PFSK-1 (cell line): ENCODE results near the gene NPAT.

Source experiments
- FOXP2 ChIP-seq: optimal IDR thresholded peaks from 2 replicates; pipeline ENCODE3; 2011; ENCODE audit warnings: borderline replicate concordance, control low read depth, inconsistent platforms; ENCODE audit not compliant: insufficient read depth; ENCODE audit errors: extremely low read length, extremely low read depth
- POLR2AphosphoS5 ChIP-seq: IDR thresholded peaks from 2 replicates; pipeline ENCODE4 v1.6.1; 2012; ENCODE audit warnings: low read depth, mild to moderate bottlenecking, control low read depth, low read length, moderate library complexity
- SIN3A ChIP-seq: IDR thresholded peaks from 2 replicates; pipeline ENCODE4 v1.6.1; 2012; ENCODE audit warnings: mild to moderate bottlenecking, low read length, moderate library complexity, borderline replicate concordance; ENCODE audit not compliant: insufficient read depth
- TAF1 ChIP-seq: IDR thresholded peaks from 2 replicates; pipeline ENCODE4 v1.6.1; 2012; ENCODE audit warnings: low read length, control low read depth, borderline replicate concordance; ENCODE audit not compliant: insufficient read depth
- TF ChIP-seq, protein P1 (sequence below), 2 experiments: IDR thresholded peaks; 2 replicates each; pipeline versions ENCODE4 v1.6.1 to v1.8.0; 2011 to 2012; ENCODE audit warnings: low read depth in 2 of 2, low read length in 2 of 2, control low read depth in 1 of 2, inconsistent platforms in 1 of 2, mild to moderate bottlenecking in 1 of 2, moderate library complexity in 1 of 2; ENCODE audit not compliant: insufficient read depth in 1 of 2

The NPAT gene

DNA sequence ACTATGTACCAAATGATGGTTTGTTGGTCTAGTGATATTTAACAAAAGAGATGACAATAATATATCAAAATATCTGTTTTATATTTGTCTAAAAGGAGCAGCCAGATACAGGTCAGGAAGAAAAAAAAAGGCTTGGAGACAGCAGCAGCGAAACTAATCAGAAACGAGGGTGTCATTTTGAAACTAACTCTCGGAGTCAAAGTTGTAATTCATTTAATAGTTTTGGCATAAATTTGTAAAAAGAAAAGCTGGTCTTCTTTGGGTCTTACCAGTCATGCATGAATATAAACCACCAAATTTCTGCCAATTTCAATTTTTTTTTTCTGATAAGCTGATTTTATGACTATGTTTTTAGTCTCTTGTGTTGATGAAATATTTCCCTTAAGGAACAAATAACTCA, 25.5 kb downstream of the NPAT start:
- no peak for TF ChIP-seq POLR2AphosphoS5

DNA sequence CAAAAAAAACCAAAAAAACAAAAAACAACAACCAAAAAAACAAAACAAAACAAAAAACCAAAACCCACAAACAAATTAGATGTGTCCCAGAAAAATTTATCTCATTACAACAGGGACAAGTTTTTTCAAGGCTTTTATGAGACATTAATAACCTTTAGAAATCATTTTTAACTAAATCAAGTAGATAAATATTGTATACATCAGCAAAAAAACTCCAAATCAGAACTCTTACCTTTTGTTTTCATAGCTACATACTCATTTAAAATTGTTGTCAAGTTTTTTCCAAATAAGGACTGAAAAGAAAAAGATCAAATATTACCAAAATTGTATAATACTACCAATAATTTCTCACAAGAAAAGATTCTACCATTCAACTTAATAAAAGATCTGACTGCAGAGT, 28.7 kb downstream of the NPAT start:
- TF ChIP-seq TAF1, result no peak
- no peak for TF ChIP-seq FOXP2
- TF ChIP-seq SIN3A, result no peak
- TF ChIP-seq POLR2AphosphoS5, result no peak

DNA sequence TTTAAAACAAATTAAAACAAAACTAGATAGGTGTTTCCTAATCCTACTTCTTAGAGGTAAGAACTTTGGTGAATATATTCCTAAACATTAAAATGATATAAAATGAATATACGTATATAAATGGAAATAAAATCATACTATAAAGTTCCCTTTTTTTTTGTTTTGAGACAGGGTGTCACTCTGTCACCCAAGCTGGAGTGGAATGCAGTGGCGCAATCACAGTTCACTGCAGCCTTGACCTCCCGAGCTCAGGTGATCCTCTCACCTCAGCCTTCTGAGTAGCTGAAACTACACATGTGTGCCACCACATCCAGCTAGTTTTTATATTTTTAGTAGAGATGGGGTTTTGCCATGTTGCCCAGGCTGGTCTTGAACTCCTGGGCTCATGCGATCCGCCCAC, 44.9 kb downstream of the NPAT start:
- no peak for TF ChIP-seq POLR2AphosphoS5
- no peak for TF ChIP-seq TAF1

DNA sequence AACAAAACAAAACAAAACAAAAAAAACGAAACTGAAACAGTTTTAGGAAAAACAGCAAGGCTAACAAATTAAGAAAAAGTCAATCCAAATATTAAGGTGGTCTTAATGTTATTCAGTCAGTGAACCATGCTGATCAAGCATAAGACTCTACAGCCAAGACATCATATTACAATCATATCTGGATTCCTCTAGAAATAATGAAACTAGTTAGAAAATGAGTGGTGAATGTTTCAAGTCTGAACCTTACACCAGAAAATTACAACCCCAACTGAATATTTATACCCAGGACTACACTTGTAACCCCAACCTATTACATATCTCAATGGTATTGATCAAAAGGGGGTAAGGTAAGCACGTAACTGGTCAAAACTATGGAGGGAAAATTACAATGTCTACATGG, 52.3 kb downstream of the NPAT start:
- TF ChIP-seq TAF1, result no peak

DNA sequence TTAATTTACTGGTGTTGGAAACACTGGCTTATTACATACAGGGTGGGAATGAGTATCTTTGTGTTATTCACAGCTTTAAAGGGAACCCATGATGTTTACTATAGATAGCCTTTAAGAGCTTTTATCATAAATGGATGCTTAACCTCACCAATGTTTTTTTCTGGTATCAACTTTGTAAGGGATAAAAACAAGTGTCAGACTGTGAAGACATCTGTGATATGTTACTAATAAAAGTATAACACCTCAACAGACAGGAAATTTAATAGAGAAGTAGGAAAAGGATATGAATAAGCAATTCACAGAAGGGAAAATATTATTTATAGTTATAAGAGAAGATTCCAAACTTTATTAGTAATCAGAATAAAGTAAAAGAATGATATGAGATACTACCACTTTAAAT, 54.8 kb downstream of the NPAT start:
- TF ChIP-seq, protein P1, sequence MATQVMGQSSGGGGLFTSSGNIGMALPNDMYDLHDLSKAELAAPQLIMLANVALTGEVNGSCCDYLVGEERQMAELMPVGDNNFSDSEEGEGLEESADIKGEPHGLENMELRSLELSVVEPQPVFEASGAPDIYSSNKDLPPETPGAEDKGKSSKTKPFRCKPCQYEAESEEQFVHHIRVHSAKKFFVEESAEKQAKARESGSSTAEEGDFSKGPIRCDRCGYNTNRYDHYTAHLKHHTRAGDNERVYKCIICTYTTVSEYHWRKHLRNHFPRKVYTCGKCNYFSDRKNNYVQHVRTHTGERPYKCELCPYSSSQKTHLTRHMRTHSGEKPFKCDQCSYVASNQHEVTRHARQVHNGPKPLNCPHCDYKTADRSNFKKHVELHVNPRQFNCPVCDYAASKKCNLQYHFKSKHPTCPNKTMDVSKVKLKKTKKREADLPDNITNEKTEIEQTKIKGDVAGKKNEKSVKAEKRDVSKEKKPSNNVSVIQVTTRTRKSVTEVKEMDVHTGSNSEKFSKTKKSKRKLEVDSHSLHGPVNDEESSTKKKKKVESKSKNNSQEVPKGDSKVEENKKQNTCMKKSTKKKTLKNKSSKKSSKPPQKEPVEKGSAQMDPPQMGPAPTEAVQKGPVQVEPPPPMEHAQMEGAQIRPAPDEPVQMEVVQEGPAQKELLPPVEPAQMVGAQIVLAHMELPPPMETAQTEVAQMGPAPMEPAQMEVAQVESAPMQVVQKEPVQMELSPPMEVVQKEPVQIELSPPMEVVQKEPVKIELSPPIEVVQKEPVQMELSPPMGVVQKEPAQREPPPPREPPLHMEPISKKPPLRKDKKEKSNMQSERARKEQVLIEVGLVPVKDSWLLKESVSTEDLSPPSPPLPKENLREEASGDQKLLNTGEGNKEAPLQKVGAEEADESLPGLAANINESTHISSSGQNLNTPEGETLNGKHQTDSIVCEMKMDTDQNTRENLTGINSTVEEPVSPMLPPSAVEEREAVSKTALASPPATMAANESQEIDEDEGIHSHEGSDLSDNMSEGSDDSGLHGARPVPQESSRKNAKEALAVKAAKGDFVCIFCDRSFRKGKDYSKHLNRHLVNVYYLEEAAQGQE (IDR thresholded peaks at IDR 0.05; ENCODE audit: insufficient read depth in 1 of 2, low read depth in 2 of 2, low read length in 2 of 2), result no peak
- TF ChIP-seq POLR2AphosphoS5, result no peak
- TF ChIP-seq FOXP2, result no peak
- TF ChIP-seq TAF1, result no peak
- no peak for TF ChIP-seq SIN3A

DNA sequence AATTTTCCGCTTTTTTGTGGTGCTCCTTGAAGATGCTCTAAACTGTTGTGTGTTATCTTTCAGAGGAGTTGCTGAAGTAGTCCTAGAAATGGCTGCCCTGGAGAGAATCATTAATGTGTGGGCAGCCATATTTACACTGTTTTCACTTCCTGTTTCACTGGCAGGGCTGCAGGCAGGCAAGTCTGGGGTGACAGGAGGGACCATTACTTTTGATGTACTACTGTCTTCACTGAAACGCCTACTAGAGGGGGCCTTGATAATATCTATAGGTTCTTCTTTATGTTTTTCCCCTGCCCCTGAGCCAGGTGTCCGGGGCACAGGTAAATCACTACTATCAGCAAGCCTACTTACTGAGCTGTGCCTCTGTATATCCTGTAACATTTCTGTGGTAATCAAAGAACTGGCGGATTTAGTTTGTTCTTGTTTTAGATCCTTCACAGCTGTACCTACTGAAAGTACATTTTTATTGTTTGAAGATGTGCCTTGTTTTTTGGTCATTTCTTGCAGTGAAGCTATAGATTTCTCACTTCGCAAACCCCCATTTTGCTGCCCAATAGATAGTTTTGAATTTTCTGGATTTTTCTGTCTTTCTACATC, 61.4 kb downstream of the NPAT start:
- TF ChIP-seq SIN3A, result no peak

DNA sequence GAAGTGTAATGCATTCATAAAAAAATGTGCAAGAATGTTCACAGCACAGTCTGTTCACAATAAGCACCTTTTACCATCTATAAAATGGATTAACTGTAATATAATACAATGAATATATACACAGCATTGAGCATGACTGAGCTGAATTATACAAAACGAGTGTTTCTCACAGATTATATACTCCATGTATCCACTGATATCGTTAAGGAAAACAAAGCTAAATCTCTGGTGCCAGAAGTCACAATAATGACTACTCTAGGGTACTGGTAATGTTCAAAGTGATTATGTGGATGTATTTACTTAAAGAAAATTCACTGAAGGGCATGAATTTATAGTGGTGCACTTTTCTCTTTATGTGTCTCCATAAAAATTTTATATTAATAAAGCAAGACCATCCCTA, 67.8 kb downstream of the NPAT start:
- TF ChIP-seq POLR2AphosphoS5 (no peak), TAF1 (no peak), FOXP2 (no peak), SIN3A (no peak)
- TF ChIP-seq, protein P1 (IDR thresholded peaks at IDR 0.05; ENCODE audit: insufficient read depth in 1 of 2, low read depth in 2 of 2, low read length in 2 of 2), result no peak

DNA sequence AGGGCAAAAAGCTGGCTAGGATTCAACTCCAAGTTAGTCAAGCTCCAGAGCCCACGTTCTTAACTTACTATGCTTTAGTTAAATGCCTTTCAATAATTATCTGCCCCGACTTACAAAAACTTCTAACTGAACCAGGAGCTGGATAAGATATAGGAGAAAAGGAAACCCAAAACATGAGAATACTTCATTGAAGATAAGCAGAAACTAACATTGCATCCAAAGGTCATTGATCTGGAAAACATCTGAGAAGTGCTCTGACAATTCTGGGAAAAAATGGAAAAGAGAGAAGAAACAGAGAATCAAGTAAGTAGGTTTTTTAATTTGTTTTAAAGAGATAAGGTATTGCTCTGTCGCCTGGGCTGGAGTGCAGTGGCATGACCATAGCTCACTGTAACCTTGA, 73.9 kb downstream of the NPAT start:
- no peak for TF ChIP-seq POLR2AphosphoS5
- TF ChIP-seq SIN3A, result no peak
- TF ChIP-seq, protein P1 (IDR thresholded peaks at IDR 0.05; ENCODE audit: insufficient read depth in 1 of 2, low read depth in 2 of 2, low read length in 2 of 2), result no peak
- no peak for TF ChIP-seq FOXP2
- no peak for TF ChIP-seq TAF1
